NCI-H128 (cell line): Measurements from ENCODE around the gene ADAMTS14.
"Not testable (repeated sequence)": the region's sequence is repeated elsewhere in the genome, so short reads cannot be mapped to it uniquely, and the experiment has no call there.

Experiments used
- DNase-seq: peaks from one replicate; lab custom pipeline; 2025; ENCODE audit not compliant: unreplicated experiment; lab: John Stamatoyannopoulos, UW

ADAMTS14 gene

GRCh38 chr10:70672165-70673042 lies at the start of gene ADAMTS14:
Gene ADAMTS14 (plus strand): TSS chr10:70672506. CDS start chr10:70672803, 297 bp downstream.
- DNase-seq: no peak

- DNase-seq: no peak
These were observed 49.8 kb upstream of the ADAMTS14 start for GRCh38 chr10:70622541-70622940.

- DNase-seq: no peak
These were observed 49.1 kb upstream of the ADAMTS14 start for GRCh38 chr10:70622981-70623844.

- DNase-seq: no peak
These were observed 46.2 kb upstream of the ADAMTS14 start for GRCh38 chr10:70626056-70626455.

GRCh38 chr10:70629338-70629737 lies 43.0 kb upstream of the ADAMTS14 start:
- DNase-seq: no peak

GRCh38 chr10:70631735-70632134 lies 40.6 kb upstream of the ADAMTS14 start:
- not testable (repeated sequence) for DNase-seq

- DNase-seq: no peak
These were observed 38.3 kb upstream of the ADAMTS14 start for GRCh38 chr10:70634011-70634410.

- not testable (repeated sequence) for DNase-seq
These were observed 37.8 kb upstream of the ADAMTS14 start for GRCh38 chr10:70634515-70634914.

GRCh38 chr10:70639640-70640383 lies 32.5 kb upstream of the ADAMTS14 start:
- not testable (repeated sequence) for DNase-seq

- not testable (repeated sequence) for DNase-seq
These were observed 29.0 kb upstream of the ADAMTS14 start for GRCh38 chr10:70643272-70643671.

GRCh38 chr10:70644959-70645358 lies 27.3 kb upstream of the ADAMTS14 start:
- DNase-seq: not testable (repeated sequence)

- no peak for DNase-seq
These were observed 25.2 kb upstream of the ADAMTS14 start for GRCh38 chr10:70647086-70647485.

- DNase-seq: no peak
These were observed 23.9 kb upstream of the ADAMTS14 start for GRCh38 chr10:70648427-70648826.

- DNase-seq: no peak
These were observed 22.8 kb upstream of the ADAMTS14 start for GRCh38 chr10:70649526-70649925.

GRCh38 chr10:70650104-70650503 lies 22.2 kb upstream of the ADAMTS14 start:
- no peak for DNase-seq

GRCh38 chr10:70650718-70651117 lies 21.6 kb upstream of the ADAMTS14 start:
- no peak for DNase-seq

GRCh38 chr10:70651661-70652060 lies 20.6 kb upstream of the ADAMTS14 start:
- no peak for DNase-seq

- no peak for DNase-seq
These were observed 19.3 kb upstream of the ADAMTS14 start for GRCh38 chr10:70652761-70653657.

- no peak for DNase-seq
These were observed 17.0 kb upstream of the ADAMTS14 start for GRCh38 chr10:70655316-70655715.

GRCh38 chr10:70656489-70656888 lies 15.8 kb upstream of the ADAMTS14 start:
- no peak for DNase-seq
